SK-N-SH treated with all-trans-retinoic acid at 6 μM for 48 hours (cell line): Measurements from ENCODE around the gene UQCRC1.
"Not testable (repeated sequence)": the region's sequence is repeated elsewhere in the genome, so short reads cannot be mapped to it uniquely, and the experiment has no call there.

Experiments used
- GLIS3 ChIP-seq: fragments of 250-450 bp; sonication (Bioruptor Pico); IDR thresholded peaks from 2 replicates; pipeline ENCODE4 v1.5.0; 2020; ENCODE audit warnings: mild to moderate bottlenecking, moderate library complexity
- PATZ1 ChIP-seq: fragments of 250-450 bp; sonication (Bioruptor Pico); IDR thresholded peaks from 2 replicates; pipeline ENCODE4 v1.8.0; 2020; ENCODE audit warnings: mild to moderate bottlenecking, moderate library complexity, borderline replicate concordance
- ZFP30 ChIP-seq: fragments of 450-650 bp; formaldehyde crosslinking; IDR thresholded peaks from 2 replicates; pipeline ENCODE4 v1.5.0; 2022; ENCODE audit warnings: mild to moderate bottlenecking, moderate library complexity
- ZNF565 ChIP-seq: fragments of 450-650 bp; formaldehyde crosslinking; conservative IDR thresholded peaks from 2 replicates; pipeline ENCODE4 v1.5.0; 2020; ENCODE audit warnings: low read depth, mild to moderate bottlenecking, moderate library complexity

GRCh38 chr3:48551651-48552050 is 57.8 kb downstream of the UQCRC1 start:
- TF ChIP-seq ZNF565; ZFP30 (CRISPR knock-in tag); PATZ1 (CRISPR knock-in tag); GLIS3 (CRISPR knock-in tag): not testable (repeated sequence)
